Ishikawa (cell line): Measurements from ENCODE around the gene TTC31.

ENCODE experiments used
- CEBPB ChIP-seq: IDR thresholded peaks from 2 replicates; pipeline ENCODE4 v1.6.1; 2012
- CREB1 ChIP-seq: IDR thresholded peaks from 2 replicates; pipeline ENCODE4 v1.6.1; 2012; ENCODE audit warnings: low read depth
- EGR1 ChIP-seq: IDR thresholded peaks from 2 replicates; pipeline ENCODE4 v1.6.1; 2012
- EP300 ChIP-seq: IDR thresholded peaks from 2 replicates; pipeline ENCODE4 v1.6.1; 2012; ENCODE audit warnings: borderline replicate concordance
- FOXM1 ChIP-seq: IDR thresholded peaks from 2 replicates; pipeline ENCODE4 v1.6.1; 2012; ENCODE audit warnings: low read depth, borderline replicate concordance
- NFIC ChIP-seq: IDR thresholded peaks from 2 replicates; pipeline ENCODE4 v1.6.1; 2012
- RAD21 ChIP-seq: IDR thresholded peaks from 2 replicates; pipeline ENCODE4 v1.6.1; 2012; ENCODE audit warnings: low read depth
- TAF1 ChIP-seq: IDR thresholded peaks from 2 replicates; pipeline ENCODE4 v1.6.1; 2012; ENCODE audit warnings: low read depth, mild to moderate bottlenecking
- TCF12 ChIP-seq: IDR thresholded peaks from 2 replicates; pipeline ENCODE4 v1.6.1; 2012; ENCODE audit warnings: low read depth
- TEAD4 ChIP-seq: IDR thresholded peaks from 2 replicates; pipeline ENCODE4 v1.6.1; 2012
- YY1 ChIP-seq: IDR thresholded peaks from 2 replicates; pipeline ENCODE4 v1.6.1; 2012; ENCODE audit warnings: low read depth
- ZBTB7A ChIP-seq: IDR thresholded peaks from 2 replicates; pipeline ENCODE4 v1.6.1; 2012; ENCODE audit warnings: low read depth
- TF ChIP-seq, protein P1 (sequence below): IDR thresholded peaks from 2 replicates; pipeline ENCODE4 v1.6.1; 2012
- TF ChIP-seq, protein P2 (sequence below): IDR thresholded peaks from 2 replicates; pipeline ENCODE4 v1.6.1; 2012
- TF ChIP-seq, protein P3 (sequence below): IDR thresholded peaks from 2 replicates; pipeline ENCODE4 v1.6.1; 2012; ENCODE audit warnings: low read depth, mild to moderate bottlenecking

Gene TTC31

DNA sequence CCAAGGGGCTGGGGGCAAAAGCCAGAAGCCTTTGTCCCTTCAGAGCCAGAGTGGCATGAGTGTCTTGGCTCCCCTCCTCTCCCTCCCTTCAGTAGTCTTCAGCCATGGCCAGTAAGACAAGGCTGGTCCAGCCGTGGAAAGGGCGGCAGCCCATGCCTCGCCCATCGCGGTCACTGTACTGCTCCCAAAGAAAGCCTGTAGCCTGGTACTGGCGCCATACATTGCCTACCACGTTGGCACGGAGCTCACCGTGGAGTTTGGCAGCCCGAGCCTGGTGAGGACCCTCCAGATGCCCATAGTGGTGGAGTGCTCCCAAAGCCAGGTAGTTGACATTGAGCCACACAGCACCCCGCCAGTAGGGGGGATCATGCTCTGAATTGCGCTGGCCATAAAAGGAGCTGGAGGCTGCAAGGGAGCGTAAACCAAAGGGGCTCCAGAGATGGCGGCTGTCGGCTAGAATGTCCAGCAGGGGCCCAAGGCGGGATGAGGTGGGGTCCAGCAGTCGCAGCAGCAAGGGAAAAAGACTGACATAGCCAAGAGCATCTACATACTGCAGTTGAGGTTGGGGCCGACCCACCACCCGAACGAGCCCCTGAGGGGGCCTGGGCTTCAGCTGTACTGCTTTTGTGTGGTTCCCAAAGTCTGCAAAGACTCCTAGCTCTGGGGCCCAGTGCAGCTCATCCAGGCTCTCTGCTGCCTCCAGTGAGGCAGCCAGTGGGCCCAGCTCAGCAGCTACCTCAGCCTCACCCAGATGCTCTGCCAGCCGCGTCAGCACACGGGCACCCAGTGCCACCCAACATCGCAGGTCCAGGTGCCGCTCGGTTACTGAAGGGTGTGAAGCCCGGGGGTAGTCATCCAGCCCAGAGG, 21.5 kb upstream of the TTC31 start:
- TF ChIP-seq, protein P1, sequence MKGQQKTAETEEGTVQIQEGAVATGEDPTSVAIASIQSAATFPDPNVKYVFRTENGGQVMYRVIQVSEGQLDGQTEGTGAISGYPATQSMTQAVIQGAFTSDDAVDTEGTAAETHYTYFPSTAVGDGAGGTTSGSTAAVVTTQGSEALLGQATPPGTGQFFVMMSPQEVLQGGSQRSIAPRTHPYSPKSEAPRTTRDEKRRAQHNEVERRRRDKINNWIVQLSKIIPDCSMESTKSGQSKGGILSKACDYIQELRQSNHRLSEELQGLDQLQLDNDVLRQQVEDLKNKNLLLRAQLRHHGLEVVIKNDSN, result no peak
- TF ChIP-seq CEBPB, result no peak
- TF ChIP-seq TCF12, result no peak
- no peak for TF ChIP-seq YY1
- no peak for TF ChIP-seq NFIC
- TF ChIP-seq EGR1, result no peak
- no peak for TF ChIP-seq EP300
- TF ChIP-seq FOXM1, result no peak
- TF ChIP-seq, protein P2, sequence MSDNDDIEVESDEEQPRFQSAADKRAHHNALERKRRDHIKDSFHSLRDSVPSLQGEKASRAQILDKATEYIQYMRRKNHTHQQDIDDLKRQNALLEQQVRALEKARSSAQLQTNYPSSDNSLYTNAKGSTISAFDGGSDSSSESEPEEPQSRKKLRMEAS, result no peak
- TF ChIP-seq TEAD4, result no peak
- TF ChIP-seq CREB1, result no peak
- no peak for TF ChIP-seq RAD21

DNA sequence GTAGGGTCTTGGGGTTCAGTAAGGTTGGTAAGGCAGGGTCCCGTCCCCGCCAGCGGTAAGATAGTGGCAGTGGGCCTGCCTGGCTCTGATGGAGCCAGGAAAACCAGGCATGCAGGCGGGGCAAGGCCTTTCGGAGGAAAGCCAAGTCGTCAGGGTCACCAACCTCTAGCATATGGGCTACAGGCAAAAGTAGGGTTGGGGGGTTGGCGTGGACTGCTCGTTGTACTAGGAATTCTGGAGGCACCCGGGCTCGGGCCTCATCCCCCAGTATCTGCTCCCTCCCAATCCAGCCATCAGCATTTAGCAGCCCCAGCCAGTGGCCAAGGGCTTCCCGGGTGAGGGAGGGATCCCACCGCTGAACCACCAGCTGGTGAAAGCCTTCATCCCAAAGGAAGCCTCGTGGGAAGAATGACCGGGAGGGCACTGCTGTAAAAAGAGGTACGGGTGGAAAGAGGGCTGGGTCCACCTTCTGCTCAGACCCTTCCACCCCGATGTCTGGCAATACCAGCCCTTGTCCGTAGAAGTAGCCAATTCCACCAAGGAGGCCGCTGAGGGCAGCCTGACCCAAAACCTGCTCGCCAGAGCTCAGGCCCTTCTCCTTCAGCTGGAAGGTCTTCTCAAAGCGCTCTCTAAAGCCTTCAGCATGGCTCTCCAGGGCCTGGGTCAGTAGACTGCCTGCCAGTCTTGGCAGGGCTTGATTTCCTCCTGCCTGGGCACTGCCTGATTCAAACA, 20.7 kb upstream of the TTC31 start:
- no peak for TF ChIP-seq ZBTB7A
- TF ChIP-seq, protein P3, sequence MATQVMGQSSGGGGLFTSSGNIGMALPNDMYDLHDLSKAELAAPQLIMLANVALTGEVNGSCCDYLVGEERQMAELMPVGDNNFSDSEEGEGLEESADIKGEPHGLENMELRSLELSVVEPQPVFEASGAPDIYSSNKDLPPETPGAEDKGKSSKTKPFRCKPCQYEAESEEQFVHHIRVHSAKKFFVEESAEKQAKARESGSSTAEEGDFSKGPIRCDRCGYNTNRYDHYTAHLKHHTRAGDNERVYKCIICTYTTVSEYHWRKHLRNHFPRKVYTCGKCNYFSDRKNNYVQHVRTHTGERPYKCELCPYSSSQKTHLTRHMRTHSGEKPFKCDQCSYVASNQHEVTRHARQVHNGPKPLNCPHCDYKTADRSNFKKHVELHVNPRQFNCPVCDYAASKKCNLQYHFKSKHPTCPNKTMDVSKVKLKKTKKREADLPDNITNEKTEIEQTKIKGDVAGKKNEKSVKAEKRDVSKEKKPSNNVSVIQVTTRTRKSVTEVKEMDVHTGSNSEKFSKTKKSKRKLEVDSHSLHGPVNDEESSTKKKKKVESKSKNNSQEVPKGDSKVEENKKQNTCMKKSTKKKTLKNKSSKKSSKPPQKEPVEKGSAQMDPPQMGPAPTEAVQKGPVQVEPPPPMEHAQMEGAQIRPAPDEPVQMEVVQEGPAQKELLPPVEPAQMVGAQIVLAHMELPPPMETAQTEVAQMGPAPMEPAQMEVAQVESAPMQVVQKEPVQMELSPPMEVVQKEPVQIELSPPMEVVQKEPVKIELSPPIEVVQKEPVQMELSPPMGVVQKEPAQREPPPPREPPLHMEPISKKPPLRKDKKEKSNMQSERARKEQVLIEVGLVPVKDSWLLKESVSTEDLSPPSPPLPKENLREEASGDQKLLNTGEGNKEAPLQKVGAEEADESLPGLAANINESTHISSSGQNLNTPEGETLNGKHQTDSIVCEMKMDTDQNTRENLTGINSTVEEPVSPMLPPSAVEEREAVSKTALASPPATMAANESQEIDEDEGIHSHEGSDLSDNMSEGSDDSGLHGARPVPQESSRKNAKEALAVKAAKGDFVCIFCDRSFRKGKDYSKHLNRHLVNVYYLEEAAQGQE, result no peak
- TF ChIP-seq YY1, result no peak
- TF ChIP-seq EP300, result no peak
- TF ChIP-seq NFIC, result no peak

DNA sequence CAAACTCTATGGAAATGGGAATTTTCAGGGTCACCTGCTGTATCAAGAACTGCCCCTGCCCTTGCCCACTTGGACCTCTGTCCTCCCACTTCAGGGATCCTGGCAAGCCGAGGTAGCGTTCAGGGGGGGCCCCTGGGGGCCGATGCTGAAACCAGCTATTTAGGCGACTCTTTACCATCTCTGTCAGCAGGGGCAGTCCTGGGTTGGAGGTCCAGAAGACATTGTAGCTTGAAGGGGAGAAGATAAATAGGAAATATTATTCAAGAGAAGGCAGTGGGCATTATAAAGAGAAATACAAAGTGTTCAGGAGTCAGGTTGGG, 20.1 kb upstream of the TTC31 start:
- TF ChIP-seq TEAD4 (no peak), CREB1 (no peak), YY1 (no peak), FOXM1 (no peak), TCF12 (no peak), RAD21 (no peak), TAF1 (no peak), EGR1 (no peak), CEBPB (no peak), EP300 (no peak), ZBTB7A (no peak), NFIC (no peak)
- TF ChIP-seq, protein P3, result no peak
- TF ChIP-seq, protein P2, result no peak
- TF ChIP-seq, protein P1, result no peak

DNA sequence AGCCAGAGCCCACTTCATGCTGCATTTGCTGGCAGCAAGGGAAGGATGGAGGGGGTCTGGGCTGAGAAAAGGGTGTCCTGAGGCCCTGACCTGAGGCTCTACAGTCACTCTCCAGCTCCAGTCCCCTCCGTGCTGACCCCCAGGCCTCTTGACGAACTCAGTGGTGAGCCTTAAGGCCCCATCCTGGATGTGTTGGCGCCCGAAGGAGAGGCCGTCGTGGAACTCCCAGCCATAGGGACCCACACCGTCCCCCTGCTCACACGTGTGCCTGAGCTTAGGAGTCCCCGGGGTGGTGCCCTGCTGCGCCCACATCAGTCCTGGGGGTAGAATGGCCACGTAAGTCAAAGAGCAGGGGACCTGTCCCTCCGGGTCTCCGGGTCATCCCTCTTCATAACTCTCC, 18.5 kb upstream of the TTC31 start:
- TF ChIP-seq, protein P3, result no peak
- TF ChIP-seq, protein P2, result no peak
- TF ChIP-seq TCF12 (no peak), CREB1 (no peak), CEBPB (no peak), TEAD4 (no peak), RAD21 (no peak), EP300 (no peak), NFIC (no peak), ZBTB7A (no peak), EGR1 (no peak), FOXM1 (no peak), YY1 (no peak), TAF1 (no peak)
- TF ChIP-seq, protein P1, result no peak
